Renal cortex interstitium (tissue), 11 donors: Measurements from ENCODE around the gene CNTN5. TPM values are rescaled to one million over a fixed set of nuclear protein-coding genes. Genes with fewer than 3 reads are reported as not detected.

ENCODE experiments used
- DNase-seq, 11 donors: peaks; one replicate each; pipeline ENCODE4 v3.0.0-alpha.2; 2013; ENCODE audit warnings: low read depth in 9 of 11, low spot score in 4 of 11; ENCODE audit errors: extremely low read depth in 1 of 11
- polyA plus RNA-seq, 3 donors: library from polyadenylated mRNA; unstranded; fragments of 120-200 nt; gene quantifications; one replicate each; pipeline ENCODE4 v1.2.1, GENCODE V29; 2013; ENCODE audit not compliant: insufficient read length in 3 of 3

Gene CNTN5
- polyA plus RNA-seq, 3 donors, result 19.5 to 24.5 (median 20.4) TPM

DNA sequence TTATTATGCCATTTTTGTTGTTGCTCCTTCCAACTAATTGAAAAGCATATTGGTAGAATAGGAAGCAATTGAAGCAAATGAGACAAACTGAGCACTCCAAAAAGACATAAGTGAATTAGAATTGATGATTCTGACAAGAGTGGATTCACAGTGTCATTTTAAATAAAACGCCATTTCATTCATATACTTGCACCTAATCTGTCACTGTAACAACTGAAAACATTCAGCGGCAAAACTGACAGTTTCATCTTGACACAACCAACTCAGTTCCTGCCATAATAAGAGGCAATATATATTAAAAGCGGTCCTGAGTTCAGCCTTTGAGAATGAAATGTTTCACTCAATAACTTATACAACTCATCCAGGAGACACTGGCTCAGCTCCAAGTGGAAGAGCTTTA, 306.8 kb downstream of the CNTN5 start:
- no peak for DNase-seq

DNA sequence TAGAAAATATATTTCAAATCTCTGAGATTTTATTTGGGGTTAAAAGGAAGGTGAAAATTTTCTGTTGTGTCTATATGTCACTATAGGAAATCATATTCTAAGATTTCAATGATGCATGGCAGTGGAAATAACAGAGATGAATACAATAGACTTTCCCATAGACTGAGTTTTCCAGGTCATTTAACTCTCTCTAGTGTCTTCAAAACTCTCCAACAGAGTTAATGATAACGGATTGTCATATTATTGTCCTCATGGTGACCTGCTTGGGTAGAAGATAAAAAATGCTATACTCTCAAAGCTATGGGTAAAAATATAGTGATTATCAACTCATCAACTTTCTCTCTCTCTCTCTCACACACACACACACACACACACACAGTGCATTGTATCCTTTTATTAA, 312.9 kb downstream of the CNTN5 start:
- DNase-seq, result no peak

- DNase-seq, result no peak
These were observed 322.4 kb downstream of the CNTN5 start for GRCh38 chr11:99343117-99343516.

DNA sequence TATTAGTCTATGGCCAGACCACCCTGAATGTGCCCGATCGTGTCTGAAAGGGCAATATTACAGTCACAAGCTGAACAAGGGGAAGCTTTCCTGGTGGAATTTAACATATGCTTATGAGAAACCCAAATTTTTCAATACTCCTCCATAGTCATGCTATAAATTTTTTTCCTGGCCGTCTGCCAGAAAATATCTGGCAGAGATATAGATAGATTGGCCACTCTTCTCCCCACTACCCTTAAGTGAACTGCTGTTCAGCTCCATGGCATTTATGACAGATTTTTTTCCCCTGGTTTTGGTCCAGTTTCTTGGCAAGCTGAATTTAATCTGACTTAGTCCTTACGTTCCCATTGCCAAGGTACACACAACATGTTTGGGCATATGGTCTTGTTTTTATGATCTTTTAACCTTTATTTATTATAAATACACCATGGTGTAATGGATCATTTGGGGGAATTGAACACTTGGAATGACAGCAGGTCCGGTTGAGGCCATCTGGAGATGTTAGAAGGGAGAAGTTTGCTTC, 328.5 kb downstream of the CNTN5 start:
- no peak for DNase-seq

- DNase-seq, result no peak
These were observed 330.9 kb downstream of the CNTN5 start for GRCh38 chr11:99351624-99352023.

- no peak for DNase-seq
These were observed 331.9 kb downstream of the CNTN5 start for GRCh38 chr11:99352642-99353041.

DNA sequence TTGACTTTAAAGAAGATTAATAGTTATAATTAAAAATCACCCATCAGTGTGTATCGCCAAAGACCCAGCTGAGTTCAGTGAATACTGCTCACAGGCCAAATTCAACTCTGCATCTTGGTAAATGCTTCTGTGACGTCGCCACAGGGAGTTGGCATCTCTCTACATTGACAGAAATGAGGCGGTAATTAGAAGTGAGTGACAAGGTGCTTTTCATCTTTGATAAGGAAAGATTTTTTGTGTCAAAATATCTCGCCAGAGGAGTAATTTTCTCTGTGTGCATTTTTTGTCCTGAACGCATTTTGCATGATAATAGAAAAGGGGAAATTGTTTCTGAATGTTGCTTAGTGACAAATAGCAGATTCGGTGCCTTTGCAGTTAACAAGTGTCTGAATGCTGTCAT, 345.8 kb downstream of the CNTN5 start:
- no peak for DNase-seq

GRCh38 chr11:99368583-99368982, 347.8 kb downstream of the CNTN5 start:
- no peak for DNase-seq

DNA sequence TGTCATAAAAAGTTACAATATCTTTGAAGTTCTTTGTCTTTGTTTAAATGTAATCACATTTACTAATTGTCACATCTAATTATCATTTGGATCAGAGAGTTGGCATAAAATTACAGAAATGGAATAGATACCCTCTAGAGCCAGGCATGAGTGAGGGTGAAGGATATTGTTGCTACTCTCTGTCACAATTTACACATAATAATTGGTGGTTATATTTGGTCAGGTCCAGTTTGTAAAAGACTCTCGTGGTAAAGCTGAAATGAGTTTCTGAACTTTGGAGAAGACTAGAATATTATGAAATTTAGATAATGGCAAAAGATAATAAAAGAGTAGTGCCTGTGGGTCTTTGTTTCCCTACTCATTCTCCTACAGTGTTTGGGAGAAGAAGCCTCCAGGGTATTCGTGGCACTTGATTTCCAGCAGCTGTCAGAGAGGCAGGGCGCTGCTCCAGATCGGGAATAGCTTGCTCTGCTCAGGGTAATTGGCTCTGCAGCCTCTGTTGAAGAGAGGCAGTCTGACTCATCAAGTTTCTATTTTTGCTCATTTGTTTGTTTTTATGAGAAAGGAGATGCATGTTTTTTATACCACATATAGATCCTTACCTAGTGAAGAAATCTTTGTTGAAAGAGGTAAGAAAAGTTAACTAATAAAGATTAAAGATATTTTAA, 349.9 kb downstream of the CNTN5 start:
- peak in 3 of 11 donors; percentile 8 to 15 (median 14) for DNase-seq

DNA sequence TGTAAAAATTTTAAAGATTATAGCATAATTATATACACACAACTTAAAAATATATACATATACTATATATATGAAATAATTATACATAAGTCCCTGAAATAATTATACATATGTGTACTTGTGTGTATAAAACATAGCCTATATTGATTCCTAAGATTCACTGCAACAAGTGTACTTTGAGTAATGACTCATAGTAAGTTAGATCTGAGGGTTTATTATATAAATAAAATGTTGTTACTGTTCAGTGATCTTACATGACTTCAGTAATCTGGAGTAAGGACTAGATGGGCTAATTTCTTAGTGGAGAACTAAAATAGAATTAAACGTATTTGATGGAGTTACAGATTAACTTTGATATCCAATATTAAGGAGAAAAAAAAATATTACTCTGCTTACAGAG, 350.5 kb downstream of the CNTN5 start:
- DNase-seq, result no peak

GRCh38 chr11:99376463-99376862, 355.7 kb downstream of the CNTN5 start:
- DNase-seq, result no peak

DNA sequence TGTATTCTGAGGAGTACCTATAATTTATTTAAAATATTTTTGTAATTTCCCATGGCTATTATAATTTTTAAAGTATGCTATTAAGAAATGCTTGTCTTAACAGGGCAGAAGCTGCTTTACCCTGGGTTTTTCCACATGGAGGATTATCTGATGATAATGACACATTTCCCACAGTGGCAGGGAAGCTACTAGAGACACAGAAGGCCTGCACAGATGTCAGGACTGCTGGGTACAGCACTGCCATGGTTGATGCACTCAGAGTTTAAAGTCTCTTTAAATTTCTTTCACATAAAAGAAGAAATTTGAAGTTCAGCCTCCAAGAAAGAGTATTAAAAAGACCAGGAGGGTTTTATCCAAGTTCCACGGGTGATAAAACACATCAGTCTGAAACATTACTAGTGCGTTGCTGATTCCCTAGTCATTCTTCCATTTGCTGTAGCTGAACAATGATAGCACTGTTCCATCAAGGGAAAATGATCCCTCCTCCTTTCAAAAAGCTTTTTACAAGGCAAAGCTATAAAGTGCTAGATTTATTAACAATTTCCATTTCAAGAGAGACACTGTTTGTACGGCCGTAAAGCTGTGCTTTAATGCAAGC, 363.0 kb downstream of the CNTN5 start:
- DNase-seq, result peak in 5 of 11 donors; percentile 7 to 13 (median 12)

GRCh38 chr11:99391245-99391644, 370.5 kb downstream of the CNTN5 start:
- DNase-seq, result no peak

DNA sequence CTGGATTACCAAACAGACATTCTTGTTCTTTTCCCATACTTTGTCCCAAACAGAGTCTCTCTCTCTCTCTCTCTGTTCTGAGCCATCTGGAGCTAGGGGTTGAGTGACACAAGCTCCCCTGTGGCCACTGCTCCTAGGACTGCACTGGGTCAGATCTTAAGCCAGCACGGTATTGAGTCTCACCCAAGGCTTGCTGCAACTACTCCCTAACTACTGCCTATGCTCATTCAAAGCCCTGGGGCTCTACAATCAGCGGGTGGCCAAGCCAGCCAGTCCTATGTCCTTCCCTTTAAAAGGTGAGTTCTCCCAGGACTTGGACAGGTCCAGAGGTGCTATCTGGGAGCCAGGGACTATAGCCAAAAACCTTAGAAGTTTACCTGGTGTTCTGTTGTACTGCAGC, 385.6 kb downstream of the CNTN5 start:
- DNase-seq, result no peak

- no peak for DNase-seq
These were observed 389.9 kb downstream of the CNTN5 start for GRCh38 chr11:99410636-99411035.

GRCh38 chr11:99418927-99419720, 398.4 kb downstream of the CNTN5 start:
- no peak for DNase-seq

GRCh38 chr11:99419991-99420390, 399.2 kb downstream of the CNTN5 start:
- DNase-seq, result no peak

DNA sequence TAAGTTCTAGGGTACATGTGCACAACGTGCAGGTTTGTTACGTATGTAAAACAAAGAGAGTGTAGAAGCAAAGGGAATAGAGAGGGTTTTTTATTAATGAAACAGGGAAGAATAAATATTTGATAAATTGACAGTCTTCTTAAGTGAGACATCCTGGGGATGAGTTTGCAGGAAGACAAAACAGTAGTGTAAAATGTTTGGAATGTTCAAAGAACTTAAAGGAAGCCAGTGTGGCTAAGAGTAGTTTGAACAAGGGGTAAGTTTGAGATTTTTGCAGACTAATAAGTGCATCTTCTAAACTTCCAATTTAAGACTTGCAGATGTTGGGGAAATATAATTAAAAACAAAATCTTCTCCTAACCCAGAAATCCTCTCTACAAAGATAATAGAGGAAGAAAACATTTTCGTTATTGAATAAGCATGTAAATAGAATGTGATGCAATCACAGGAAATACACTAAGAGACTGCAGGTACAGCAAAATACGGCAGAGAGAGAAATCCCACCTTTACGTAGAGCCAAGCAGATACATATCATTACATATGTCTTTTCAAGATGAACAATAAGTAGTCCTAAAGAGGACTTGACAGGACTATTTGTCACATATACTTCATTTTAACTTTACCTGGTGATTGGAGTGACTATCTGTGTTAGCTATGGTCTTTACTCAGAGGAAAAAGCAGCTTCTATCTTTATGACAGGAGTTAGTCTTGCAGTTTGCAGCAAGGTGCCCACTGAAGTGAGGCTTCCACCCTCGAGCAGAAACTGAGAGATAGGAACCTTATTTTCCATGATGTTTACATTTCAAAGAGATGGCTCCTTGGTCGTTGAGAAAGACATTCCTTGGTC, 402.1 kb downstream of the CNTN5 start:
- DNase-seq, result no peak

GRCh38 chr11:99423428-99423983, 402.8 kb downstream of the CNTN5 start:
- DNase-seq, result no peak
